ENCODE data around the gene ZNF814.
"Not testable (repeated sequence)": the region's sequence is repeated elsewhere in the genome, so short reads cannot be mapped to it uniquely, and the experiment has no call there.

Gene ZNF814

GRCh38 chr19:57812226-57812625 is 76.6 kb downstream of the ZNF814 start:
- H2AFZ ChIP-seq (ENCODE audit: low read depth): no peak overlapping the region
- H3K79me2 ChIP-seq (ENCODE audit: insufficient read depth, low read depth): peaks cover 13% of the 10 kb centered on the region; the same call in 1 of the 2 replicates
- TF ChIP-seq CTCF (conservative IDR thresholded peaks at IDR 0.05; ENCODE audit: low read depth, low read length): no peak
- H3K36me3 ChIP-seq (ENCODE audit: insufficient read depth): no peaks in the 10 kb centered on the region; the same call in 1 of the 2 replicates
- H3K27me3 ChIP-seq (ENCODE audit: insufficient read depth, low read depth): no peaks in the 10 kb centered on the region
- H3K27ac ChIP-seq: no peak overlapping the region
- H3K9ac ChIP-seq: no peak overlapping the region
- no peaks in the 10 kb centered on the region for H4K20me1 ChIP-seq (ENCODE audit: insufficient read depth)
- H3K4me2 ChIP-seq: no peak overlapping the region
- H3K4me3 ChIP-seq (IDR thresholded peaks at IDR 0.05; ENCODE audit: insufficient read depth, low read depth, low read length): no peak overlapping the region
- H3K4me1 ChIP-seq (ENCODE audit: low read depth, poor library complexity, severe bottlenecking): peaks cover 23% of the 10 kb centered on the region

DNA sequence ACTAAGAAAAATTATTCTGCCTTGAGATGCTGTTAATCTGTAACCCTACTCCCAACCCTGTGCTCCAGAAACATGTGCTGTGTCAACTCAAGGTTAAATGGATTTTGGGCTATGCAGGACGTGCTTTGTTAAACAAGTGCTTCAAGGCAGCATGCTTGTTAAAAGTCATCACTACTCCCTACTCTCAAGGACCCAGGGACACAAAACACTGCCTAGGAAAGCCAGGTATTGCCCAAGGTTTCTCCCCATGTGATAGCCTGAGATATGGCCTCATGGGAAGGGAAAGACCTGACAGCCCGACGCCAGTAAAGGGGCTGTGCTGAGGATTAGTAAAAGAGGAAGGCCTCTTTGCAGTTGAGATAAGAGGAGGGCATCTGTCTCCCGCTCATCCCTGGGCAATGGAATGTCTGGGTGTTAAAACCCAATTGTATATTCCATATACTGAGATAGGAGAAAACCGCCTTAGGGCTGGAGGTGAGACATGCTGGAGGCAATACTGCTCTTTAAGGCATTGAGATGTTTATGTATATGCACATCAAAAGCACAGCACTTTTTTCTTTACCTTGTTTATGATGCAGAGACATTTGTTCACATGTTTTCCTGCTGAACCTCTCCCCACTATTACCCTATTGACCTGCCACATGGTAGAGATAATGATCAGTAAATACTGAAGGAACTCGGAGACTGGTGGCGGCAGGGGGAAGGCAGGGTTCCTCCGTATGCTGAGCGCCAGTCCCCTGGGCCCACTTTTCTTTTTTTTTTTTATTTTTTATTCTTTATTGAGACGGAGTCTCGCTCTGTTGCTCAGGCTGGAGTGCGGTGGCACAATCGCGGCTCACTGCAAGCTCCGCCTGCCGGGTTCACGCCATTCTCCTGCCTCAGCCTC is 78.2 kb downstream of the ZNF814 start:
- not testable (repeated sequence) for H3K4me3 ChIP-seq (IDR thresholded peaks at IDR 0.05; ENCODE audit: insufficient read depth, low read depth, low read length); H4K20me1 ChIP-seq (ENCODE audit: insufficient read depth); H3K4me2 ChIP-seq; H3K36me3 ChIP-seq (ENCODE audit: insufficient read depth); H3K27me3 ChIP-seq (ENCODE audit: insufficient read depth, low read depth); H2AFZ ChIP-seq (ENCODE audit: low read depth); H3K9ac ChIP-seq; H3K27ac ChIP-seq
- H3K79me2 ChIP-seq (ENCODE audit: insufficient read depth, low read depth): peaks cover 13% of the 10 kb centered on the region; the same call in 1 of the 2 replicates
- peaks cover 23% of the 10 kb centered on the region for H3K4me1 ChIP-seq (ENCODE audit: low read depth, poor library complexity, severe bottlenecking)

DNA sequence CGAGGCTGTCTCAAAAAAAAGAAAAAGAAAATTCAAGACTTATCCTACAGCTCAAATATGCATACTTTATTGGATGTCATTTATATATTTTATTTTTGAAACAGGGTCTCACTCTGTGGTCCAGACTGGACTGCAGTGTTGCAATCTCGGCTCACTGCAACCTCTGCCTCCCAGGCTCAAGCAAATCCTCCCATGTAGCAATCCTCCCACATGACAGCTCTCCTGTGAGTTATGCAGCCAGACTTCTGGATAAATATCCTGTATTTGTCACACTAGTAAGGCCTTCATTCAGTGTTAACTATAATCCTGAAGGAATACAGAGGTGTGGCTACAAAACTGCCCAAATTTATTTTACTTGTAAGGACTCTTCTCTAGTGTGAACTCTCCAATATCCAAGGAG is 81.3 kb downstream of the ZNF814 start:
- Histone ChIP-seq H3K4me2 (no peak overlapping the region), H4K20me1 (ENCODE audit: insufficient read depth) (no peaks in the 10 kb centered on the region), H3K27ac (no peak overlapping the region), H3K9ac (no peak overlapping the region), H3K36me3 (ENCODE audit: insufficient read depth) (no peaks in the 10 kb centered on the region; the same call in 1 of the 2 replicates), H3K4me3 (IDR thresholded peaks at IDR 0.05; ENCODE audit: insufficient read depth, low read depth, low read length) (no peak overlapping the region), H3K27me3 (ENCODE audit: insufficient read depth, low read depth) (no peaks in the 10 kb centered on the region), H3K4me1 (ENCODE audit: low read depth, poor library complexity, severe bottlenecking) (peaks cover 6% of the 10 kb centered on the region), H3K79me2 (ENCODE audit: insufficient read depth, low read depth) (no peaks in the 10 kb centered on the region), H2AFZ (ENCODE audit: low read depth) (no peak overlapping the region)
- TF ChIP-seq CTCF (conservative IDR thresholded peaks at IDR 0.05; ENCODE audit: low read depth, low read length): no peak

DNA sequence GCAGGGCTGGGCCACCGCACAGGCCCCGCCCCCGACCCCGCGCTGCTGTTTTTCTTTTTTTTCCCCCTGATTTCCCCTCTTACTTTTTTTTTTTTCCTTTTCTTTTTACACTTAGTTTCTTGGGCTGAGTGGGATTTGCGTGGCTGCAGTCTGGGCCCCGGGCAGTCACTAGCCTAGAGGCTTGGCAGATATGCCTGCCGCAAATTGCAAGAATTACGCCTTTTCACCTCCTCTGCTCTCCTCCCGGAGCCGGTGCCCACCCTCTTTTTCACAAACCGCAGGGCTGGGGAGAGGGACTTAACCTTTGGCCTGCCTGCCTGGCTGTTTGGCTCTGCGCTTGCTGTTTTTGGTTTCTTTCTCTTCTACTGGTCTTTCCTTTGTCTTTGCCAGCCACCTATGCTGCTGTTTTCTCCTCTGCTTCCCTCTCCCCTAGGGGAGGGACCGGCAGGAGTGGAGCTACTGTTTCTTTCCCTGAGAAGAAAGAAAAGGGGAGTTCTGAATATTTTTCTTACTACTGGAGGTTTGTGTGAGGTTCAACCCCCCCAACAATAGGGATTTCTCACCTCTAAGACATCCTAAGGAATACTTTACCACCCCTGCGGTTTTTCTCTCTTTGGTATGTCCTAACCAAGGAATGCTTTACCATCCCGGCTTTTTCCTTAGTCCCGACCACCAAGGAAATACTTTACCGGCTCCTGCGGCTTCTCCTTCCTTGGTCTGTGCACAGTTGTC is 85.1 kb downstream of the ZNF814 start:
- no peaks in the 10 kb centered on the region for H3K4me1 ChIP-seq (ENCODE audit: low read depth, poor library complexity, severe bottlenecking)
- no peak overlapping the region for H3K4me3 ChIP-seq (IDR thresholded peaks at IDR 0.05; ENCODE audit: insufficient read depth, low read depth, low read length)
- H2AFZ ChIP-seq (ENCODE audit: low read depth): no peak overlapping the region
- no peaks in the 10 kb centered on the region for H3K79me2 ChIP-seq (ENCODE audit: insufficient read depth, low read depth)
- H3K36me3 ChIP-seq (ENCODE audit: insufficient read depth): no peaks in the 10 kb centered on the region
- no peak overlapping the region for H3K4me2 ChIP-seq
- TF ChIP-seq CTCF (conservative IDR thresholded peaks at IDR 0.05; ENCODE audit: low read depth, low read length): no peak
- no peaks in the 10 kb centered on the region for H3K27me3 ChIP-seq (ENCODE audit: insufficient read depth, low read depth)
- H4K20me1 ChIP-seq (ENCODE audit: insufficient read depth): no peaks in the 10 kb centered on the region
- H3K27ac ChIP-seq: no peak overlapping the region
- H3K9ac ChIP-seq: no peak overlapping the region

Data from KMS-11 (cell line).